K562 (cell line): Measurements from ENCODE around the gene NDUFS6. TPM values are rescaled to one million over a fixed set of nuclear protein-coding genes. Genes with fewer than 3 reads are reported as not detected.

ENCODE experiments used
- BCL6 ChIP-seq: fragments of 250-450 bp; sonication (Bioruptor Pico); IDR thresholded peaks from 2 replicates; pipeline ENCODE4 v1.4.0; 2020
- CBX1 ChIP-seq: sonication (generic); IDR thresholded peaks from 2 replicates; pipeline ENCODE4 v1.6.1; 2016; ENCODE audit warnings: antibody characterized with exemption, low read depth, mild to moderate bottlenecking
- CC2D1A ChIP-seq: fragments of 450-650 bp; IDR thresholded peaks from 2 replicates; pipeline ENCODE4 v1.6.1; 2017; ENCODE audit warnings: mild to moderate bottlenecking
- CEBPB ChIP-seq: fragments of 450-650 bp; IDR thresholded peaks from 2 replicates; pipeline ENCODE4 v1.6.1; 2016; ENCODE audit warnings: missing genetic modification characterization, missing compliant biosample characterization
- CREBBP ChIP-seq: IDR thresholded peaks from one replicate; pipeline ENCODE4 v1.6.1; 2012; ENCODE audit warnings: low read depth, mild to moderate bottlenecking, control low read depth, inconsistent platforms, low read length
- MAFF ChIP-seq: IDR thresholded peaks from 2 replicates; pipeline ENCODE4 v1.6.1; 2012; ENCODE audit warnings: low read length, improper control_type of control experiment
- NR2C1 ChIP-seq, 2 experiments: fragments of 450-650 bp; IDR thresholded peaks; 2 replicates each; pipeline ENCODE4 v1.6.1; 2017; ENCODE audit warnings: mild to moderate bottlenecking in 2 of 2, antibody characterized with exemption in 1 of 2, inconsistent platforms in 1 of 2, missing compliant biosample characterization in 1 of 2, missing genetic modification characterization in 1 of 2
- ZEB2 ChIP-seq: fragments of 450-650 bp; IDR thresholded peaks from 2 replicates; pipeline ENCODE4 v1.6.1; 2016
- ZNF766 ChIP-seq: fragments of 200-800 bp; sonication (Bioruptor generic); conservative IDR thresholded peaks from 2 replicates; pipeline ENCODE4 v1.6.1; 2016; ENCODE audit warnings: missing genetic modification characterization, missing compliant biosample characterization
- polyA plus RNA-seq, 8 experiments: library from polyadenylated mRNA; depleted of rRNA in 4 of 8; stranded (reverse) in 5 of 8; unstranded in 3 of 8; fragments of >200 nt; fragmentation: Nextera tagmentation in 2 of 8; fragmentation: Illumina TruSeq in 1 of 8; extraction: Ambion mirVana in 2 of 8; extraction: Trizol in 1 of 8; gene quantifications; 2 replicates each; pipeline versions ENCODE4 v1.2.1 to v1.2.3, GENCODE V29; 2011 to 2014; ENCODE audit warnings: inconsistent platforms in 1 of 8, missing spikeins in 1 of 8
- total RNA-seq, 7 experiments: library from RNA; depleted of rRNA in 6 of 7; stranded (reverse); fragments of >200 nt in 6 of 7; fragmentation: Illumina TruSeq in 2 of 7; extraction: Trizol in 2 of 7; gene quantifications; 2 replicates each; pipeline versions ENCODE4 v1.2.1 to v1.2.3, GENCODE V29; 2011 to 2021; ENCODE audit warnings: low replicate concordance in 1 of 7
- TF ChIP-seq, protein P1 (sequence below): fragments of 450-650 bp; IDR thresholded peaks from 2 replicates; pipeline ENCODE4 v1.6.1; 2016; ENCODE audit warnings: mild to moderate bottlenecking, moderate library complexity
- TF ChIP-seq, protein P2 (sequence below): fragments of 200-800 bp; sonication (Bioruptor generic); IDR thresholded peaks from 2 replicates; pipeline ENCODE4 v1.6.1; 2016; ENCODE audit warnings: missing genetic modification characterization, missing compliant biosample characterization

Gene NDUFS6
- total and polyA plus RNA-seq, 9 of the 15 experiments (the other 6 are each of a cell fraction or from before 2014, with no cell fraction given): 36.1 to 291 (median 77.0) TPM

DNA sequence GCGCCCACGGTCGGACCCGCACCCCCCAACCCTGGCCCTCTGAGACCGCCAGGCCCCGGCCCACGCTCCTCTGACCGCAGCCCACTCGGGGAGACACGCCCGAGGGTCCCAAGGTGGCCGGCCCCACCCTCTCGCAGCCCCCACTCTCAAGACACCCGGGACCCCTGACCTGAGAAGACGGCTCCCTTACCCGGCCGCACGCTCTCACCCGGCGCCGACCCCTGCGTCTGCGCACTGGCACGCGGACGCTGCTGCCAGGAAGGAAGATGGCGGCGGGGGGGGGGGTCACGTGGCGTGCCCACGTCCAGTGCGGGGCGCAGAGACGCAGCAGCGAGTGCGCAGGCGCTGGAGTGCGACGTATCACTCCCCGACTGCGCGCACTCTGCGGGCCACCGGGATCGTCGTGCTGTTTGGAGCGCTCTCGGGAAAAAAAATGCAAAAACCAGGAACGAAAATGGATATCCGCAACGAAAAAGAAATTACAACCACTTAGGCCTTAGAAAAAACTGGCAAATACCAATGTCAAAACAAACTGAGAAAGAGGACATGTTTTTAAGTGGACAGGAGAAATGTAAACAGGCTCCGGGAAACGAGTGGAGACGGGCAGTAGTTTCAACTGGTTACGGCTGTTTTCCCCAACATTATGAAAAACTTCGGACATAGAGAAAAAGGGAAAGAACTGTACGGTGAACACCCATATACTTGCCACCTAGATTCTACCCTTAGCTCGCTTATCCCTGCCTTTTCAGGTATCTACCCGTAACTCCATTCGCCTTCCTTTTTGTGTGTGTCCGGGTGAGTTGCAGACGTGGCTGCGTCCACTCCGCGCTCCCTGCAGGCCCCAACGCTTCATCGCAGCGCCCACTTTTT is 1.4 kb upstream of the NDUFS6 start, which contains the start of gene MRPL36 (continued):
- TF ChIP-seq, protein P1, sequence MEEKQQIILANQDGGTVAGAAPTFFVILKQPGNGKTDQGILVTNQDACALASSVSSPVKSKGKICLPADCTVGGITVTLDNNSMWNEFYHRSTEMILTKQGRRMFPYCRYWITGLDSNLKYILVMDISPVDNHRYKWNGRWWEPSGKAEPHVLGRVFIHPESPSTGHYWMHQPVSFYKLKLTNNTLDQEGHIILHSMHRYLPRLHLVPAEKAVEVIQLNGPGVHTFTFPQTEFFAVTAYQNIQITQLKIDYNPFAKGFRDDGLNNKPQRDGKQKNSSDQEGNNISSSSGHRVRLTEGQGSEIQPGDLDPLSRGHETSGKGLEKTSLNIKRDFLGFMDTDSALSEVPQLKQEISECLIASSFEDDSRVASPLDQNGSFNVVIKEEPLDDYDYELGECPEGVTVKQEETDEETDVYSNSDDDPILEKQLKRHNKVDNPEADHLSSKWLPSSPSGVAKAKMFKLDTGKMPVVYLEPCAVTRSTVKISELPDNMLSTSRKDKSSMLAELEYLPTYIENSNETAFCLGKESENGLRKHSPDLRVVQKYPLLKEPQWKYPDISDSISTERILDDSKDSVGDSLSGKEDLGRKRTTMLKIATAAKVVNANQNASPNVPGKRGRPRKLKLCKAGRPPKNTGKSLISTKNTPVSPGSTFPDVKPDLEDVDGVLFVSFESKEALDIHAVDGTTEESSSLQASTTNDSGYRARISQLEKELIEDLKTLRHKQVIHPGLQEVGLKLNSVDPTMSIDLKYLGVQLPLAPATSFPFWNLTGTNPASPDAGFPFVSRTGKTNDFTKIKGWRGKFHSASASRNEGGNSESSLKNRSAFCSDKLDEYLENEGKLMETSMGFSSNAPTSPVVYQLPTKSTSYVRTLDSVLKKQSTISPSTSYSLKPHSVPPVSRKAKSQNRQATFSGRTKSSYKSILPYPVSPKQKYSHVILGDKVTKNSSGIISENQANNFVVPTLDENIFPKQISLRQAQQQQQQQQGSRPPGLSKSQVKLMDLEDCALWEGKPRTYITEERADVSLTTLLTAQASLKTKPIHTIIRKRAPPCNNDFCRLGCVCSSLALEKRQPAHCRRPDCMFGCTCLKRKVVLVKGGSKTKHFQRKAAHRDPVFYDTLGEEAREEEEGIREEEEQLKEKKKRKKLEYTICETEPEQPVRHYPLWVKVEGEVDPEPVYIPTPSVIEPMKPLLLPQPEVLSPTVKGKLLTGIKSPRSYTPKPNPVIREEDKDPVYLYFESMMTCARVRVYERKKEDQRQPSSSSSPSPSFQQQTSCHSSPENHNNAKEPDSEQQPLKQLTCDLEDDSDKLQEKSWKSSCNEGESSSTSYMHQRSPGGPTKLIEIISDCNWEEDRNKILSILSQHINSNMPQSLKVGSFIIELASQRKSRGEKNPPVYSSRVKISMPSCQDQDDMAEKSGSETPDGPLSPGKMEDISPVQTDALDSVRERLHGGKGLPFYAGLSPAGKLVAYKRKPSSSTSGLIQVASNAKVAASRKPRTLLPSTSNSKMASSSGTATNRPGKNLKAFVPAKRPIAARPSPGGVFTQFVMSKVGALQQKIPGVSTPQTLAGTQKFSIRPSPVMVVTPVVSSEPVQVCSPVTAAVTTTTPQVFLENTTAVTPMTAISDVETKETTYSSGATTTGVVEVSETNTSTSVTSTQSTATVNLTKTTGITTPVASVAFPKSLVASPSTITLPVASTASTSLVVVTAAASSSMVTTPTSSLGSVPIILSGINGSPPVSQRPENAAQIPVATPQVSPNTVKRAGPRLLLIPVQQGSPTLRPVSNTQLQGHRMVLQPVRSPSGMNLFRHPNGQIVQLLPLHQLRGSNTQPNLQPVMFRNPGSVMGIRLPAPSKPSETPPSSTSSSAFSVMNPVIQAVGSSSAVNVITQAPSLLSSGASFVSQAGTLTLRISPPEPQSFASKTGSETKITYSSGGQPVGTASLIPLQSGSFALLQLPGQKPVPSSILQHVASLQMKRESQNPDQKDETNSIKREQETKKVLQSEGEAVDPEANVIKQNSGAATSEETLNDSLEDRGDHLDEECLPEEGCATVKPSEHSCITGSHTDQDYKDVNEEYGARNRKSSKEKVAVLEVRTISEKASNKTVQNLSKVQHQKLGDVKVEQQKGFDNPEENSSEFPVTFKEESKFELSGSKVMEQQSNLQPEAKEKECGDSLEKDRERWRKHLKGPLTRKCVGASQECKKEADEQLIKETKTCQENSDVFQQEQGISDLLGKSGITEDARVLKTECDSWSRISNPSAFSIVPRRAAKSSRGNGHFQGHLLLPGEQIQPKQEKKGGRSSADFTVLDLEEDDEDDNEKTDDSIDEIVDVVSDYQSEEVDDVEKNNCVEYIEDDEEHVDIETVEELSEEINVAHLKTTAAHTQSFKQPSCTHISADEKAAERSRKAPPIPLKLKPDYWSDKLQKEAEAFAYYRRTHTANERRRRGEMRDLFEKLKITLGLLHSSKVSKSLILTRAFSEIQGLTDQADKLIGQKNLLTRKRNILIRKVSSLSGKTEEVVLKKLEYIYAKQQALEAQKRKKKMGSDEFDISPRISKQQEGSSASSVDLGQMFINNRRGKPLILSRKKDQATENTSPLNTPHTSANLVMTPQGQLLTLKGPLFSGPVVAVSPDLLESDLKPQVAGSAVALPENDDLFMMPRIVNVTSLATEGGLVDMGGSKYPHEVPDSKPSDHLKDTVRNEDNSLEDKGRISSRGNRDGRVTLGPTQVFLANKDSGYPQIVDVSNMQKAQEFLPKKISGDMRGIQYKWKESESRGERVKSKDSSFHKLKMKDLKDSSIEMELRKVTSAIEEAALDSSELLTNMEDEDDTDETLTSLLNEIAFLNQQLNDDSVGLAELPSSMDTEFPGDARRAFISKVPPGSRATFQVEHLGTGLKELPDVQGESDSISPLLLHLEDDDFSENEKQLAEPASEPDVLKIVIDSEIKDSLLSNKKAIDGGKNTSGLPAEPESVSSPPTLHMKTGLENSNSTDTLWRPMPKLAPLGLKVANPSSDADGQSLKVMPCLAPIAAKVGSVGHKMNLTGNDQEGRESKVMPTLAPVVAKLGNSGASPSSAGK: no peak
- no peak for TF ChIP-seq CEBPB (tag)
- TF ChIP-seq, protein P2, sequence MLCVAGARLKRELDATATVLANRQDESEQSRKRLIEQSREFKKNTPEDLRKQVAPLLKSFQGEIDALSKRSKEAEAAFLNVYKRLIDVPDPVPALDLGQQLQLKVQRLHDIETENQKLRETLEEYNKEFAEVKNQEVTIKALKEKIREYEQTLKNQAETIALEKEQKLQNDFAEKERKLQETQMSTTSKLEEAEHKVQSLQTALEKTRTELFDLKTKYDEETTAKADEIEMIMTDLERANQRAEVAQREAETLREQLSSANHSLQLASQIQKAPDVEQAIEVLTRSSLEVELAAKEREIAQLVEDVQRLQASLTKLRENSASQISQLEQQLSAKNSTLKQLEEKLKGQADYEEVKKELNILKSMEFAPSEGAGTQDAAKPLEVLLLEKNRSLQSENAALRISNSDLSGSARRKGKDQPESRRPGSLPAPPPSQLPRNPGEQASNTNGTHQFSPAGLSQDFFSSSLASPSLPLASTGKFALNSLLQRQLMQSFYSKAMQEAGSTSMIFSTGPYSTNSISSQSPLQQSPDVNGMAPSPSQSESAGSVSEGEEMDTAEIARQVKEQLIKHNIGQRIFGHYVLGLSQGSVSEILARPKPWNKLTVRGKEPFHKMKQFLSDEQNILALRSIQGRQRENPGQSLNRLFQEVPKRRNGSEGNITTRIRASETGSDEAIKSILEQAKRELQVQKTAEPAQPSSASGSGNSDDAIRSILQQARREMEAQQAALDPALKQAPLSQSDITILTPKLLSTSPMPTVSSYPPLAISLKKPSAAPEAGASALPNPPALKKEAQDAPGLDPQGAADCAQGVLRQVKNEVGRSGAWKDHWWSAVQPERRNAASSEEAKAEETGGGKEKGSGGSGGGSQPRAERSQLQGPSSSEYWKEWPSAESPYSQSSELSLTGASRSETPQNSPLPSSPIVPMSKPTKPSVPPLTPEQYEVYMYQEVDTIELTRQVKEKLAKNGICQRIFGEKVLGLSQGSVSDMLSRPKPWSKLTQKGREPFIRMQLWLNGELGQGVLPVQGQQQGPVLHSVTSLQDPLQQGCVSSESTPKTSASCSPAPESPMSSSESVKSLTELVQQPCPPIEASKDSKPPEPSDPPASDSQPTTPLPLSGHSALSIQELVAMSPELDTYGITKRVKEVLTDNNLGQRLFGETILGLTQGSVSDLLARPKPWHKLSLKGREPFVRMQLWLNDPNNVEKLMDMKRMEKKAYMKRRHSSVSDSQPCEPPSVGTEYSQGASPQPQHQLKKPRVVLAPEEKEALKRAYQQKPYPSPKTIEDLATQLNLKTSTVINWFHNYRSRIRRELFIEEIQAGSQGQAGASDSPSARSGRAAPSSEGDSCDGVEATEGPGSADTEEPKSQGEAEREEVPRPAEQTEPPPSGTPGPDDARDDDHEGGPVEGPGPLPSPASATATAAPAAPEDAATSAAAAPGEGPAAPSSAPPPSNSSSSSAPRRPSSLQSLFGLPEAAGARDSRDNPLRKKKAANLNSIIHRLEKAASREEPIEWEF (CRISPR knock-in tag): no peak
- peak; percentile 86 for TF ChIP-seq NR2C1 (IDR thresholded peaks at IDR 0.05)
- TF ChIP-seq NR2C1 (tag; IDR thresholded peaks at IDR 0.05): peak; percentile 93
- TF ChIP-seq MAFF: no peak
- 0 out of 2 replicates have a peak, but pooled peaks have one; percentile 76 for TF ChIP-seq CBX1
- TF ChIP-seq CC2D1A: no peak
- no peak for TF ChIP-seq BCL6 (CRISPR knock-in tag)
- no peak for TF ChIP-seq CREBBP
- TF ChIP-seq ZEB2: peak; percentile 15; the same call in 1 of the 2 replicates
- no peak for TF ChIP-seq ZNF766 (CRISPR knock-in tag)
